D721Med (cell line): ENCODE data around the gene SCN8A.

Source experiments
- DNase-seq: peaks from one replicate; pipeline ENCODE4 v3.0.0; 2011; ENCODE audit warnings: low spot score; ENCODE audit not compliant: insufficient read length
- FAIRE-seq: peaks from 2 replicates; lab custom pipeline; 2011; peaks lifted over from hg19 to GRCh38; lab: Jason Lieb, UNC
- TF ChIP-seq, protein P1 (sequence below): IDR thresholded peaks from 2 replicates; pipeline ENCODE4 v1.5.1; 2012; ENCODE audit warnings: mild to moderate bottlenecking, control low read depth; ENCODE audit not compliant: insufficient read depth; ENCODE audit errors: missing control alignments

Gene SCN8A

DNA sequence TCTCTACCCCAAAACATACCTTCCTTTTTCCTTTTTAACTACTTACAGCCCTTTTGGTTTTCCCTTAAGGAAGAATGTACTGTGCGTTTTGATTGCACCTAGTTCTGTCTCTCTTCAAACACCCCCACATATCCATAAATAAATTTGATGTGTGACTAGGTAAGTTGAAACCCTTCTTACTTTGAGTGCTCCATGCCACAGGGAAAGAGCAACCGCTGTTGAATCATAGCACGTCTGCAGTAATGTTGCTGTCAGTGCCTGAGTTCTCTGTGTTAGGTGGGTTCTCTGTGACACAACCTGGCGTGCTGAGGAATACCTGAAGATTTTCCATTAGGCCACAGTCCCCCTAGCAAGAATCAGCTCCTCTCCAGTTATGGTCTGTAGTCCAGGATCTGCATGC is 155.4 kb downstream of the SCN8A start:
- TF ChIP-seq, protein P1, sequence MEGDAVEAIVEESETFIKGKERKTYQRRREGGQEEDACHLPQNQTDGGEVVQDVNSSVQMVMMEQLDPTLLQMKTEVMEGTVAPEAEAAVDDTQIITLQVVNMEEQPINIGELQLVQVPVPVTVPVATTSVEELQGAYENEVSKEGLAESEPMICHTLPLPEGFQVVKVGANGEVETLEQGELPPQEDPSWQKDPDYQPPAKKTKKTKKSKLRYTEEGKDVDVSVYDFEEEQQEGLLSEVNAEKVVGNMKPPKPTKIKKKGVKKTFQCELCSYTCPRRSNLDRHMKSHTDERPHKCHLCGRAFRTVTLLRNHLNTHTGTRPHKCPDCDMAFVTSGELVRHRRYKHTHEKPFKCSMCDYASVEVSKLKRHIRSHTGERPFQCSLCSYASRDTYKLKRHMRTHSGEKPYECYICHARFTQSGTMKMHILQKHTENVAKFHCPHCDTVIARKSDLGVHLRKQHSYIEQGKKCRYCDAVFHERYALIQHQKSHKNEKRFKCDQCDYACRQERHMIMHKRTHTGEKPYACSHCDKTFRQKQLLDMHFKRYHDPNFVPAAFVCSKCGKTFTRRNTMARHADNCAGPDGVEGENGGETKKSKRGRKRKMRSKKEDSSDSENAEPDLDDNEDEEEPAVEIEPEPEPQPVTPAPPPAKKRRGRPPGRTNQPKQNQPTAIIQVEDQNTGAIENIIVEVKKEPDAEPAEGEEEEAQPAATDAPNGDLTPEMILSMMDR, result no peak
- FAIRE-seq (no peak), DNase-seq (no peak)

DNA sequence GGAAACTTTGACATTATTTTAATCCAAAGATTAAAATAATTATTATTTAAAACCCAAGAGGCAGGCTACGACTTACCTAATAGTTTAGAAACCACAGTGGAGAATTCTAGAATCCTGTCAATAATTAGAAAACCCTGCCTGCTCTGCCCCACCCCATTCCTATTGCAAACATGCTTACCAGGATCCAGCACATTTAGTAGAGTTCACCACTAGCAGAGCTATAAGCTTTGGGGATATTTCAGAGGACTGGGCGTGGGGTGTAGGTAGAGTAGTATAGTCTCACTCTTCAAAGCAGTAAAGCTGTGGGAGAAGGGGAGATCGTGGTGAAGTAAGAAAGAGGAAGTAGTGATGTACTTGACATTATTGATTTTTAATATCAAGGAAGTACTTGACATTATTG is 157.2 kb downstream of the SCN8A start:
- DNase-seq (no peak), FAIRE-seq (no peak)
- TF ChIP-seq, protein P1, result no peak

DNA sequence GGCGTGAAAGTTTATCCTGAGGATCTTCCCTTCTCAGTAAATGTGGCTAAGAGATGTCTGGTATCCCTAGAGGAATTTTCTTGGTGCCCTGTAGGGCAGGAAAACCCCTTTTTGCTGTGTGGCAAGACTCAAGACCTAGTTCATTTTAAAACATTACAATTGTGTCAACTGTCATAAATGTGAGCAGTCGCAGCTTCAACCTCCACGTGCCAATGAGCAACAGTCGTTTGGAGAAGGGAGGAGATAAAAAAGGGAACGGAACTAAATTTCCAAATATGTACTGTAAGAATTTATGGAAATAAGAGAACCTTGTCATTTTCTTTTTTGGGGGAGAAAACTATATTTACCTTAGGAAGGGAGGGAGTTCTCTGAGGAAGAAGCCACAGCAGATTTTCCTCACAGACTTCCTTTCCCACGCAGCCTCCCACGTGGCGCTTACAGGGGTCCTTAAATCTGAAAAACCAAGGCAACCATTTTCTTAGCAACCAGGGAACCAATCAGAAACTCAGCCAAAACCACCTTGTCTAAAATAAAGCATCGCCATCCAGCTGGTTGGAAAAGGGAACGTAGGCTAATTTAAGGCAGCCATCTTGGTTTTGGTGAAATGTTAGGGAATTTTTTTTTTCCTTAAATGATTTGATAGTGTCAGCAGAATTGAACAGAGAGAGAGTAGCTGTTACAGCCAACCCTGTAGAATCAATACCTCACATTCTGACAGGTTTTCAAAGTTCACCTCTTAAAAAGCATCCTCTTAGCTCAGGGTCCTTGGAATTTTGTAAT is 158.4 kb downstream of the SCN8A start:
- DNase-seq (no peak), FAIRE-seq (no peak)
- TF ChIP-seq, protein P1, result no peak

DNA sequence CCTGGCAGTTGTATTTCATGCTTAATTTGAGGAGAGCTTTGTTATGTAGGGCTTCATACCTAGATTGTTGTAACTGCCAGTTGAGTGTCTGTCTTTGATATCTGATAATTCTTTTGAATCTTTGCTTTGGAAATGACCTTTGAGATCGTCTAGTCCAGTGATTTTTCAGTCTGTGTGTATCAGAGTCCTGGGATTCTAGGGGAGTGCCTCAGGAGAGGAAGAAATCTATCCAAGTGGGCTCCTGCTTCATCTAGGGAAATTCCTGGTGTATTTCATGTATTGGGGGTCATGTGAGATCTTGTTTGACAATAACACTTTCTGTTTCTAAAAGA is 158.9 kb downstream of the SCN8A start:
- TF ChIP-seq, protein P1, result no peak
- no peak for FAIRE-seq
- no peak for DNase-seq

DNA sequence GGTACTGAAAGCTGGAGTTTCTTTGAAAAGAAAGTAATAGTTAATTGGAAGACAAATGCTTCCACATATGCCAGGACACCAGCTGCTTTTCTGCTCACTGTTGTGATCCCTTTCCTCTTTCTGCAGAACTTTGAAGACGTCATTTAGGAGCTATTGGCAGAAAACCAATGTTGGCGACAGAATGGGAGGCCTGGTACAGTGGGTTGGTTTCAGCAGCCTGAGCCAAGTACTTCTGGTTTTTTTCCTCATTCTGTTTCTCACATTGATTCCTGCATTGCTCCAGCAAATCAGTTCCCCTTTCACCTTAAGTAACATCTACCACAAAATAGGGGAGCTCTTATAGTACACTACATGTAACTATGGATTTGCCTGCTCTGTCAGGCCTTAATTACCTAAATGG is 160.6 kb downstream of the SCN8A start:
- DNase-seq, result no peak
- no peak for FAIRE-seq

DNA sequence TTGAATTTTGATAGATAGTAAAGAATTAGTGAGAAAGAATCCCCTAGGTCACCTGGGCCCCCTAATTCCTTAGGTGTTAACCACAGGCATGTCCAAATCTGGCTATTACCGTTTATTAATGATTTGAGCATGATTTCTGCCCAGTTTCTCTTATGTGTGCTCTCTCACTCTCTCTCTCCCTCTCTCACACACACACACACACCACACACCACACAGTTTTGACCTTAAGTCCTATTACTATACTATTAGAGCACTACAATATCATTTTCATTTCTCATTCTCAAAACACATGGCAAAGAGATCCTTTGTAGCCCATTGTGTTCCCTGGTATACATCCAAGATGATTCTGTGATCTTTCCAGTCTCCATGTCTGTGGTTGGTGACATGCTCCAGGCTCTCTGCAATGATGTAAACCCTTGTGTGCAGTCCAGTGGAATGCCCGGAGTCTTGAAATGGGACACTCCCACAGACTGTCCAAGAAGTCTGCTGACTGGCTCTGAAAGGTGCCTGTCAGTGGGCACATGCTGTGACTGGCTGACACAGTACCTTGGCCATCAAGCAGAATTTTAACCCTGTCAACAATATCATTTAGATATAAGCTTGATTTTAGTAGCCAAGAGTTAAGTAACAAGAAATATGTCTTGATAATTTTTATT is 161.3 kb downstream of the SCN8A start:
- DNase-seq, result no peak
- TF ChIP-seq, protein P1, result no peak
- no peak for FAIRE-seq

More for the DNA sequence above, 160.6 kb downstream of the SCN8A start:
- TF ChIP-seq, protein P1, result no peak
